Measurements from ENCODE around the gene HPSE2. TPM values are rescaled to one million over a fixed set of nuclear protein-coding genes. Genes with fewer than 3 reads are reported as not detected.

The HPSE2 gene
- total RNA-seq, 1 donor from 2014 or later = not detected

DNA sequence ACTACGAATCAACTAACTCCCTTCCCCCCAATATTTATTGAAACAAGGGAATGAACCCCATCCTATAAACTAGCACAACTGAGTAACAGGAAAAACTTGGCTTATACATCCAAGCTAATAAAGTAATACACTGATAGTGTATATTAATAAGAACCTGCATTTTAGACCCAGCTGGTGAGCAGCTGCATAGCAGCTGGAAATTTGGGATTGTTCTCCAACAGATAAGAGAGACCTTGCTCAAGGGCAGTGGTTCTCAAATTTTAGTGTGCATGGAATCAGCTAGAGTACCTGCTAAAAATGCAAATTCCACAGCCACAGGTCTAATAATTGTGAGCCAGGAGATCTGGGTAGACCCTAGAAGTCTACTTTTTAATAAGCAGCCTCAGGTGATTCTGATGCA lies 404.3 kb downstream of the HPSE2 start:
- TF ChIP-seq, protein P1, sequence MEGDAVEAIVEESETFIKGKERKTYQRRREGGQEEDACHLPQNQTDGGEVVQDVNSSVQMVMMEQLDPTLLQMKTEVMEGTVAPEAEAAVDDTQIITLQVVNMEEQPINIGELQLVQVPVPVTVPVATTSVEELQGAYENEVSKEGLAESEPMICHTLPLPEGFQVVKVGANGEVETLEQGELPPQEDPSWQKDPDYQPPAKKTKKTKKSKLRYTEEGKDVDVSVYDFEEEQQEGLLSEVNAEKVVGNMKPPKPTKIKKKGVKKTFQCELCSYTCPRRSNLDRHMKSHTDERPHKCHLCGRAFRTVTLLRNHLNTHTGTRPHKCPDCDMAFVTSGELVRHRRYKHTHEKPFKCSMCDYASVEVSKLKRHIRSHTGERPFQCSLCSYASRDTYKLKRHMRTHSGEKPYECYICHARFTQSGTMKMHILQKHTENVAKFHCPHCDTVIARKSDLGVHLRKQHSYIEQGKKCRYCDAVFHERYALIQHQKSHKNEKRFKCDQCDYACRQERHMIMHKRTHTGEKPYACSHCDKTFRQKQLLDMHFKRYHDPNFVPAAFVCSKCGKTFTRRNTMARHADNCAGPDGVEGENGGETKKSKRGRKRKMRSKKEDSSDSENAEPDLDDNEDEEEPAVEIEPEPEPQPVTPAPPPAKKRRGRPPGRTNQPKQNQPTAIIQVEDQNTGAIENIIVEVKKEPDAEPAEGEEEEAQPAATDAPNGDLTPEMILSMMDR (IDR thresholded peaks at IDR 0.05; ENCODE audit: insufficient read depth, low read length, poor library complexity, severe bottlenecking) = no peak
- Histone ChIP-seq H3K27me3 (ENCODE audit: control insufficient read depth, insufficient read depth, low read length) (no peaks in the 10 kb centered on the region), H3K4me3 (ENCODE audit: low read depth, low read length) (no peak overlapping the region), H3K36me3 (ENCODE audit: control insufficient read depth, insufficient read depth, low read length) (no peaks in the 10 kb centered on the region)
- no peak for DNase-seq (ENCODE audit: low read depth)

DNA sequence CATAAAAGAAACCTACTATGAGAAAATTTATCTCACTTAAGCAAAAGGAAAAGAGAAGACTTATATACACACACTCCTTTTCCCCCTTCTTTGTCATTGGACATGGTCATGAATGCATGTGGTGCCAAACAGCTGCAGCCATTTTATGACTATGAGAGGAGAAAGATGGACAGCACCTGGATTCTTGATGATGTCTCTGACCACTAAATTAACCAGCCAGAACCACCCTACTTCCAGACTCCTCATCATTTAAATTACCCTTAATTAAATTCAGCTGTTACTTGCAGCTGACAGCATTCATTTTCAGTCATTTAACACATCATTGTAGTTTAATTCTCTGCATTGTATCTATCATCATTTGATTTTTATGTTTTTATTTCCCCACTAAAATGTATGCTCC lies 409.9 kb downstream of the HPSE2 start:
- no peak for DNase-seq (ENCODE audit: low read depth)
- Histone ChIP-seq H3K4me3 (ENCODE audit: low read depth, low read length) (no peak overlapping the region), H3K27me3 (ENCODE audit: control insufficient read depth, insufficient read depth, low read length) (no peaks in the 10 kb centered on the region), H3K36me3 (ENCODE audit: control insufficient read depth, insufficient read depth, low read length) (no peaks in the 10 kb centered on the region)
- TF ChIP-seq, protein P1 (IDR thresholded peaks at IDR 0.05; ENCODE audit: insufficient read depth, low read length, poor library complexity, severe bottlenecking) = no peak

DNA sequence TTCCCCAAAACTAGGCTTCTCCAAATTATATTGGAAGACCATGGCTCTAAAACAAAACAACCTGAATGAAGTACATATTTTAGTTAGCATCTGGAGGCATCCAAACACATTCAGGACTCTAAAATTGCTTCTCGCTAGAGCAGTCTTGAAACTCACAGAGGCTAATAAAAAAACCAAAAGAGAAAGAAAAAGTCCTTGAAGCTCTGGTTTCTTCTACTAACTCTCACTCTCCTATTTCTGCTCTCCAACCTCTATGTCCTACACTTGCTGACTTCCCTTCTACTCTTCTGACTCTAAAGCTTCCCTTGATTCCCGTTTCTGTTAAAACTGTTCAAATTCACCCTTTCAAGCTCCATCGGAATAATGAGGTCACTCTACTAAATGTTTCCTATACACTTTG lies 418.3 kb downstream of the HPSE2 start:
- no peaks in the 10 kb centered on the region for H3K27me3 ChIP-seq (ENCODE audit: control insufficient read depth, insufficient read depth, low read length)
- H3K36me3 ChIP-seq (ENCODE audit: control insufficient read depth, insufficient read depth, low read length) = no peaks in the 10 kb centered on the region
- DNase-seq (ENCODE audit: low read depth) = no peak
- TF ChIP-seq, protein P1 (IDR thresholded peaks at IDR 0.05; ENCODE audit: insufficient read depth, low read length, poor library complexity, severe bottlenecking) = no peak
- no peak overlapping the region for H3K4me3 ChIP-seq (ENCODE audit: low read depth, low read length)

DNA sequence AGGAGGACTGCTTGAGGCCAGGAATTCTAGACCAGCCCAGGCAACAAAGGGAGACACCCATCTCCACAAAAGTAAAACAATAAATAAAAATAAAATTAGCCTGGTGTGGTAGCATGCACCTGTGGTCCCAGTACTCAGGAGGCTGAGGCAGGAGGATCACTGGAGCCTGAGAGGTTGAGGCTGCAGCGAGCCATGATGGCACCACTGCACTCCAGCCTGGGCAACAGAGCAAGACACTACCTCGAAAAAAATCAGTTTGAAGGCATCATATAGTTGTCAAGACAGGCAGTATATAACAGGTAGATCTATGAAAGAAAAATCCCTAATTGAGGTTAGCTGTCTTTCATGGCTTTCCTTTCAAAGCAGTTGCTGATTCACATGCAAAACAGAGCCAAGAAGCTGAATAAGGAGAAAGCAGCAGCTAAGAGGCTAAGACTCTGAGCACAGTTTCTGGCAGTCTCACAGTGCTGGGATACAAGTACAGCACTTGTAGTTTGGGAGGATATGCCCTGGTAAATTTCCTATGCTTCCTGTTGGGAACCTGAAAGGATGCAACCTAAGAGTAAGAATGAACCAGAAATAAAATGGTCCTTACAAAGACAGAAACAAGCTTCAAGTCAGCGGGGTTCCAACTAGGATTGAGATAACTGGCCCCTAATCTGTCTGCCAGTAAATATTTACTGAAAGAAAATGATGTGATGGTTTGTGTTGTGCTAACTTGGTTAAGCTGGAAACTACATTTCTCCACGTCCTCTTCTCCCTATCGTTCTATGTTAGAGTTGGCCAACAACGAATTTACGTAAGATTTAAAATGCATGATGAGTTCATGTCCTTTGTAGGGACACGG lies 420.4 kb downstream of the HPSE2 start:
- no peak for DNase-seq (ENCODE audit: low read depth)
- TF ChIP-seq, protein P1 (IDR thresholded peaks at IDR 0.05; ENCODE audit: insufficient read depth, low read length, poor library complexity, severe bottlenecking) = no peak
- Histone ChIP-seq H3K36me3 (ENCODE audit: control insufficient read depth, insufficient read depth, low read length) (no peaks in the 10 kb centered on the region), H3K27me3 (ENCODE audit: control insufficient read depth, insufficient read depth, low read length) (no peaks in the 10 kb centered on the region), H3K4me3 (ENCODE audit: low read depth, low read length) (no peak overlapping the region)

DNA sequence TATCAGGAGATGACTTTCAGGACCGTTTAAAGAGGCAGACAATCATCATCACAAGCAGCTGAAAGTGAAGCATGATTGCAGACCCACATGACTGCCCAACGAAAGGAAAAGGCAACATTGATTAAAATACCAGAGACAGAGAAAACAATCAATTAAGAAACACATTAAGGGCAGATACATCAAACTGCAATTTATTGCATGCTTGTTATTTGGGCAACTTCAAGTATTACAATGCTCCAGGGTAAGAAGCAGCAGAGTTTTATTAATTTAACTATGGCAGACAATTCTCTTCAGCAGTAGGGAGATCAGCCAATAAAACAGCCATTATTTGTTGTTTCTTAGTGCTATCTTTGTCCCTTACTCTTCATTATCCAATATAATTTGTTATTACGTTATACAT lies 421.2 kb downstream of the HPSE2 start:
- no peaks in the 10 kb centered on the region for H3K36me3 ChIP-seq (ENCODE audit: control insufficient read depth, insufficient read depth, low read length)
- no peak for DNase-seq (ENCODE audit: low read depth)
- TF ChIP-seq, protein P1 (IDR thresholded peaks at IDR 0.05; ENCODE audit: insufficient read depth, low read length, poor library complexity, severe bottlenecking) = no peak
- H3K4me3 ChIP-seq (ENCODE audit: low read depth, low read length) = no peak overlapping the region
- H3K27me3 ChIP-seq (ENCODE audit: control insufficient read depth, insufficient read depth, low read length) = no peaks in the 10 kb centered on the region
